B cell (primary cell): Measurements from ENCODE around the gene NUDT6.

Experiments
- EZH2 ChIP-seq: IDR thresholded peaks from 2 replicates; pipeline ENCODE4 v1.6.1; 2012; ENCODE audit warnings: borderline replicate concordance, low read depth, mild to moderate bottlenecking, moderate library complexity, low read length; ENCODE audit not compliant: insufficient read depth, poor library complexity, severe bottlenecking
- TF ChIP-seq, protein P1 (sequence below): fragments of 200-600 bp; IDR thresholded peaks from one replicate; pipeline ENCODE4 v1.8.0; 2022; ENCODE audit warnings: antibody characterized with exemption, mild to moderate bottlenecking

DNA sequence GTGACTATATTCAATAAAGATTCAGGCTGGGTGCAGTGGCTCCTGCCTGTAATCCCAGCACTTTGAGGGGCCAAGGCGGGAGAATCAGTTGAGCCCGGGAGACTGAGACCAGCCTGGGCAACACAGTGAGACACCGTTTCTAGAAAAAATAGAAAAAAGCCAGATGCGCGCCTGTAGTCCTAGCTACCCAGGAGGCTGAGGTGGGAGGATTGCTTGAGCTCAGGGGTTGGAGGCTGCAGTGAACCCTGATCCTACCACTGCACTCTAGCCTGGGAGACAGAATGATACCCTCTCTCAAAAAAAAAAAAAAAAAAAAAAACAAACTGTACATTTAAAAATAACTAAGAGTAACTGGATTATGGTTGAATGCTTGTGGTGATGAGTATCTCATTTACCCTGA, 1.1 kb downstream of the NUDT6 start:
- TF ChIP-seq, protein P1, sequence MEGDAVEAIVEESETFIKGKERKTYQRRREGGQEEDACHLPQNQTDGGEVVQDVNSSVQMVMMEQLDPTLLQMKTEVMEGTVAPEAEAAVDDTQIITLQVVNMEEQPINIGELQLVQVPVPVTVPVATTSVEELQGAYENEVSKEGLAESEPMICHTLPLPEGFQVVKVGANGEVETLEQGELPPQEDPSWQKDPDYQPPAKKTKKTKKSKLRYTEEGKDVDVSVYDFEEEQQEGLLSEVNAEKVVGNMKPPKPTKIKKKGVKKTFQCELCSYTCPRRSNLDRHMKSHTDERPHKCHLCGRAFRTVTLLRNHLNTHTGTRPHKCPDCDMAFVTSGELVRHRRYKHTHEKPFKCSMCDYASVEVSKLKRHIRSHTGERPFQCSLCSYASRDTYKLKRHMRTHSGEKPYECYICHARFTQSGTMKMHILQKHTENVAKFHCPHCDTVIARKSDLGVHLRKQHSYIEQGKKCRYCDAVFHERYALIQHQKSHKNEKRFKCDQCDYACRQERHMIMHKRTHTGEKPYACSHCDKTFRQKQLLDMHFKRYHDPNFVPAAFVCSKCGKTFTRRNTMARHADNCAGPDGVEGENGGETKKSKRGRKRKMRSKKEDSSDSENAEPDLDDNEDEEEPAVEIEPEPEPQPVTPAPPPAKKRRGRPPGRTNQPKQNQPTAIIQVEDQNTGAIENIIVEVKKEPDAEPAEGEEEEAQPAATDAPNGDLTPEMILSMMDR, result no peak
- no peak for TF ChIP-seq EZH2
